ENCODE data around the gene COA5.
A peak's percentile ranks its signal among the peaks of the same experiment; 100 is the strongest.
"Not testable (repeated sequence)": the region's sequence is repeated elsewhere in the genome, so short reads cannot be mapped to it uniquely, and the experiment has no call there.

COA5 gene

DNA sequence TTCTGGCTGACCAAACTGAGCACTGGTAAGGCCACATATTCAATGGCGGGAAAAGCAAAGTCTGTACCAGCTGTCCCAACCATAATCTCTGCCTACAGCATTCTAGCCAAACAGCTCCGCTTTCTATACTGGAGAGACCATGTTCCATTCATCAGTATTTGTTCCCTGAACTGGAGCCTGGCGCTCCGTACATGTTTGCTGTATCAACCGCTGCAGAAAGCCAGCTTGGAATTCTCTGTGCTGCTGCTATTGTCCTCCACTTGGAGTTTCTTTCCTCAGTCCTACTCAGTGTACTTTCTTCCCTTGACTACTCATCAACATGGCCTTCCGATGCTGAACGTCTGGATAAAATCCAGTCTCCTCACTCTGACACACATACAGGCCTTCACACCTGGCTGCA, 1.9 kb downstream of the COA5 start:
- no peak for DNase-seq (ENCODE audit: low spot score)

DNA sequence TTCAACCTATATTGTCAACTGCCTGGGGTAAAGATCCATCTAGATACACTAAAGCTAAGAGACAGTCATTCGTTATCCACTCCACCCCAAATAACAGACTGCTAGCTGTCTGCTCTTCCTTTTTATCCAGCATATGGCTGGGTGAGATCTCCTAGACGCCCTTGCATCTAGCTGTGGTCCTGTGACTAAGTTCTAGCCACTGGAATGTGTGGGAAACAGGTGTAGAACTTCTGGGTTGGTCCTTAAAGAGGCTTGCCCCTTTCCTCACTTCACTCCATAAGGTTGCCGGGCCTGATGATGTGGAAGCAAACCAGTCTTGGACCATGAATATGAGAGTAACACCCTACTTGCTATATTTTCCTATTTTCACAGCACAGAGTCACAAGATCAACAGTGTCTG, 3.2 kb downstream of the COA5 start:
- DNase-seq (ENCODE audit: low spot score): no peak

DNA sequence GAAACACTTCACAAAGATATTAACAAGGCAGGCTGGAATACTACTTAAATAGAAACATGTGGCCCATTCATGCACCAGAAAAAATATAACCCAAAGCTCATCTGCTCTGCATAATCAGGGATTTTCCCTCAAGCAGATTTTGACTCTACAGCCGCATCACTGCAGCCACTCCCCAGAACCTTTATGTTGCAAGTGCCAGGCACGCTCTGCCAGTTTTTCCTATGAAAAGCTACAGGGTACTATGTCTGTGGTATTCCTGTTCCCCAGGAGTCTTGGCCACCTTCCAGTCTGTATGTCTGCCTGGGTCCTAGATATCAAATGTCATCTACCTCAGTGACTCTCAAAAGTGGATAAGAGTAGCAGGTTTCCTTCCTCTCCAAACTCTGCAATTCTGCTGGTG, 3.8 kb downstream of the COA5 start:
- no peak for DNase-seq (ENCODE audit: low spot score)

DNA sequence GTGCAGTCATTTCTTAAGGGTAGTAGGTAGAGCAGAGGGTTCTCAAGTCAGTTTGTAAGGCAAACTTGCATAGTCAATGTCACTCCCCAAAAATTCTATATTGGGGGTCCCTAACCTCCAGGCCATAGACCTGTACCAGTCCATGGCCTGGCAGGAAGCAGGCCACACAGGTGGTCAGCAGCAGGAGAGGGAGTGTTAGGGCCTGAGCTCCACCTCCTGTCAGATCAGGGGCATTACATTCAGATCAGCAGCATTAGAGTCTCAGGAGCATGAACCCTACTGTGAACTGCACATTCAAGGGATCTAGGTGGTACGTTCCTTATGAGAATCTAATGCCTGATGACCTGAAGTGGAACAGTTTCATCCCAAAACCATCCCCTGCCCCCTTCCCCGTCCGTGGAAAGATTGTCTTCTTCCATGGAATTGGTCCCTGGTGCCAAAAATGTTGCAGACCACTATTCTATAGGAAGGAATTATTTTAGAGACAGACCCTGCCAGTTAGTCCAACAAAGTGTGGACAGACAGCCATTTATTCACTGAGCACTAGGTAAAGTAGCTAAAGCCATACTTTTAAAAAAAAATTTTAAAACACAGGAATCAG, 6.7 kb downstream of the COA5 start:
- peak; percentile 38 for DNase-seq (ENCODE audit: low spot score)

DNA sequence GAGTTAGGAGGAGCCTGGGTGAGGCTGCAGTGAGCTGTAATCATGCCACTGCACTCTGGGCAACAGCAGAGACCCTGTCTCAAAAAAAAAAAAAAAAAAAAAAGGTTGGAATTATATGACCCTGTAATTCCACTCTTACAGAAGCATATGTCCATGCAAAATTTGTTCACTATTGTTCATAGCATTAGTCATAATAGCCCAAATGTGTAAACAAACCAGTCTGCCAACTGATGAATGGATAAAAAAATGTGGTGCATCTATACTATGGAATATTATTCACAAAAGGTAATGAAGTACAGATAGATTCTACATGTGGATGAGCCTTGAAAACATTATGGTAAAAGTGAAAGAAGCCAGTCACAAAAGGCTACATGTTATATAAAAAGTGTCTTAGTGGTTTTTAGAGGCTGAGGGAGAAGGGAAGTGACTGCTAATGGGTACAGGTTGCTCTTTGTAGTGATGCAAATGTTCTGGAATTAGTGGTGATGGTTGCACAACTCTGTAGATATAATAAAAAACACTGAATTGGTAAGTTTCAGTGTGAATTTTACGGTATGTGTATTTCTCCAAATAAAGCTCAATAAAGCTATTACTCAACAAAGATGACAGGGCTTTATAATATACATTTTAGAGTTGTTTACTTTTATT, 9.4 kb downstream of the COA5 start:
- no peak for DNase-seq (ENCODE audit: low spot score)

DNA sequence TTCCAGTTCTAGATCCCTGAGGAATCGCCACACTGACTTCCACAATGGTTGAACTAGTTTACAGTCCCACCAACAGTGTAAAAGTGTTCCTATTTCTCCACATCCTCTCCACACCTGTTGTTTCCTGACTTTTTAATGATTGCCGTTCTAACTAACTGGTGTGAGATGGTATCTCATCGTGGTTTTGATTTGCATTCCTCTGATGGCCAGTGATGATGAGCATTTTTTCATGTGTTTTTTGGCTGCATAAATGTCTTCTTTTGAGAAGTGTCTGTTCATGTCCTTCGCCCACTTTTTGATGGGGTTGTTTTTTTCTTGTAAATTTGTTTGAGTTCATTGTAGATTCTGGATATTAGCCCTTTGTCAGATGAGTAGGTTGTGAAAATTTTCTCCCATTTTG, 13.6 kb downstream of the COA5 start:
- DNase-seq (ENCODE audit: low spot score): not testable (repeated sequence)

DNA sequence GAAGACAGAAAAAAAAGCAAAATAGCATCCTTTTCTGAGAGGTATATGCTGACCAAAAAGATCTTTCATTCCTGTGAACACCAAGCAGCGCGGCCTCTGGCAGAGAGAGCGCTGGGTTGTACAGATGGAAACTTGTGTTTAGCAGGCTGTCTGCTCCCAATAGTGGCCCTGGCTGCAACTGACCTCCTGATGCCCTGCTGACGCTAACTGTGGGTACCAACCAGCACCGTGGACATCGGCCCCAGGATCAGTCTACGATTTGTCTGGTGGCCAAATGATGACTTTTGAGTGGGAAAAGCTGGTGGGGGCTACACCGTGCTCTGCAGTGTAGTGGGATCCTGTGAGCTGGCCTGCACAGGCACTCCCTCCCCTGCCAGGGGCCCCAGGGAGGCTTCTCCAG, 15.7 kb downstream of the COA5 start:
- no peak for DNase-seq (ENCODE audit: low spot score)

DNA sequence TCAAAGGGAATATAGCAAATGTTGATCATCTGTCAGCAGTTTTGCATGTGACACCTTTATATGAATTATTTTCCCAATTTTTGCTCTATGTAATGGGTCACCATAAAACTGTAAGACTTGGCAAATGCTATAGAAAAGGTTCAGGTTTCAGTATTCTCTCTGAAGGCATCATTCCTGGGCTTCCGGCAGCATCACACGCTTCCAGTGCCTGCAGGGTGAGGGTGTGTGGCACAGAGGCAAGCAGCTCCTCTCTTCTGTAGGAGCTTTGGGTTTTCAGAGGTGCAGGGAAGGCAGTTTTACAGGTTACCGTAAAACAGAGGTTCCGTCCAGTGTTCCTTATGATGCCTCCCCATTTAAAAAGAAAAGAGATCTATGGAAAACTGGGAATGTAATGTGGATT, 18.8 kb downstream of the COA5 start:
- DNase-seq (ENCODE audit: low spot score): no peak

DNA sequence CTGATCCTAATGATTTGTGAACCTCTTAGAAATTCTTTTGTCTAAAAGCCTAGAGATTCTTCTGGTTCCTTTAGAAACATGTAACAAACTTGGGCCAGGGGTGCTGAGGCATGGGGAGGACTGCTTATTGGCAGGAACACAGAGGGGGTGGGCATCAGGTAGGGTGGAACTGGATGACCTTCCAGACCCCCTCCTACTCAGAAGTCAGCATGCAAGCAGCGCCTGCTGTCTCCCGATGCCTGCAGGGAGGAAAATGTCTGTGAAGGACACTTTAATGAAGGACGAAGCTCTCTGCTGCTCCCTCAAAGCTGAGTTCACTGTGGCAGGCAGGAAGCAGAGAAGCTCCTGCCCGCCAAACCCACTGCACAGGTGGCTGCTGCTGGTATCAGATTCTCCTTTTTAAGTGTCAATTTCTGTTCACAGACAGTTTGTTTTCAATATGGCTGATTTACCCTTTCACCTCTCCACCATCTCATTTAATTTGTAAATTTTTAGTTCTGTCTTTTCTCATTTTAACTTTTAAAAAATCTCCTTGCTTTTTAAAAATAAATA, 19.4 kb downstream of the COA5 start:
- DNase-seq (ENCODE audit: low spot score): no peak

DNA sequence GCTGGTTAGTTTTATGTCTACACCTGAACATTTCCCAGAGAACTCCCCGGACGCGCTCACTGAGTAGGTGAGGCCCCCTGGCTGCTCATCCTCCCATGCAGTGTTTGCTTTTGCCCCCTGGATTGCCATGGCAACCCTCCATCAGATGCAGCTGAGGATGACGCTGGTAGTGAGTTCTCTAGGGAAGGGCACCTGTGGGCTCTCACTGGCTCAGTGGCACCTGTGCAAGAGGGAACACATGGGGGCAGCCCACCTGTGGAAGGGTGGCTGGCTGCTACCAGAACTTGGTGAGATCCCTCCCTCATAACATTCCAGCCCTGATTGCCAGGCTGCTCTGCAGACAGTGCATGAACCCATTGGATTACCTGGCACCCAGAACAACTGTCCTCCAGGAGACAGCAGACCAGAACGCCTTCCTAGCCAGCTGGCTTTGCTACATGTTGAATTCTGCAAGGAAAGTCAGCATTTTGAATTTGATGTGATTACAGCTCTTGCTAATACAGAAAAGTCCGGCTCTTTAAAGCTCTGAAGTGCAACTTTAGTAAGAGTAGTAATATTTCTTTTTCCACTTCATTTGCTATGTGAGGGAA, 21.7 kb downstream of the COA5 start:
- DNase-seq (ENCODE audit: low spot score): no peak

DNA sequence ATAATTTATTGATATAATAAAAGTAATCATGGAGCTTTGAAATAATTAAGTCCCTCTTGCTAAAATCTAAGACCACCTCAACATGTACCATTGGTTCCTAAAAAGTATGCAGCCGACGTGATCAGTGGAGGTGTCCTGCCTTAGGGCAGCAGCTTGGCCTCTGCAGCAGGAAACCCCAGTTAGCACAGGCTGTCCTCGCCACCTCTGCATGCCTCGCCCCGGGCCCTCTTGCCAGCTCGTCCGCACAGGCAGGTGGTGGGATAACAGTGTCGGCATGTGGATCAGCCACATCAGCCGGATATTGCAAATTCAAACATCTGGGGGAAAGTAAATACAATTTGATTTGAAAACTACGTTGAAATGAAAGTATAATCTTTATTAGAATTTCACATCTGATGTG, 22.9 kb downstream of the COA5 start:
- no peak for DNase-seq (ENCODE audit: low spot score)

DNA sequence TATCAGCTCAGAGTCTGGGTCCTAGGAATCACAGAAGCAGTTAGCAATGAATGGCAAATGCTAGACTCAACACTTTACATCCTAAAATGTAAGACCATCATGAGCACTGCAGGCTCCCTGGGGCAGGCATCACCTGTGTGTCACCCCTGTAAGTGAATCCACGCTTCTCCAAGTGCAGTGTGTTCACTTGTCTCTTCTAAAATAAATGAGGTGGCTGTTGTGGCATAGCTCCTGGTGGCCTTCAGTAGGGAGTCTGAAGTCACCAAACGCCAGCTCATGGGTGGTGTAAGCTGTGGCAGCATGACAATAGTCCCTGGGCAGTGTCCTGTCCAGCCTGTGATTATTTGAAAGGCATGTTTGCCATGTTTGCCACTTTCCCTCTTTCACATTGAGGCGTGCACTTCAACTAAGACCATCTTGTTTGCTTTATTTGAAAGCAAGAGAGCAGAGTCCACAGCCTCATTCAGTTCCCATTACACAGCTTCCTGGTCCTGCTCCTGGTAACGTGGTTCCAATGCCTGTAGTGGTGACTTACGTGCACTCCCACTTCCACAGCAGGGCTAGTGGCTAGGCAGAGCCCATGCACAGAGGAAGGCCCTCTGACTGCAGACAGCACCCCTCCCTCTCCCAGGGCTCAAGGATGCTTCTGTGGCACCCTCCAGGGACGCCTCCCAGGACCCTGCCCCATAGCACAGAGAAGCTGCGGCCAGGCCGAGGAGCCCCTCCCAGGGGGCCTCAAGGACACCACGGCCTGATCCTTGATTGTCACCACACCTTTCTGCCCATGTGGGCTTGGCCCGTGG, 24.3 kb downstream of the COA5 start:
- no peak for DNase-seq (ENCODE audit: low spot score)

DNA sequence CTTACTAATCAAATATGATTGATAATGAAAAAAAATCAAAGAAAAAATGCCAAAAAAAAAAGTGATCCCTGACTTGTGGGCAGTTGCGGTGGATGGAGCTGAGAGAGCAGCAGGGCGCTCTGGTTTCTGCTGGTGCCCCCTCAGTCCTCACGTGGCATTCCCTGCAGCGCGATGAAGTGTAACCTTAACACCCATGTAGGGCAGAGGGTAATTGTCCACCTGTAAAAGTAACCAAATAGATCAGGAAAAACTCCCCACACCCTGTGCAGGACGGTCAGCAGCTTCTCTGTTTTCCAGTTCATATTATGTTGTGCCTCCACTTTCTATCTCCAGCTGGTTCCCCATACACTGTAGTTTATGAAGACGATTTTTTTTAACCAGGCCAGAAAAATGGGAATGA, 25.0 kb downstream of the COA5 start:
- no peak for DNase-seq (ENCODE audit: low spot score)

DNA sequence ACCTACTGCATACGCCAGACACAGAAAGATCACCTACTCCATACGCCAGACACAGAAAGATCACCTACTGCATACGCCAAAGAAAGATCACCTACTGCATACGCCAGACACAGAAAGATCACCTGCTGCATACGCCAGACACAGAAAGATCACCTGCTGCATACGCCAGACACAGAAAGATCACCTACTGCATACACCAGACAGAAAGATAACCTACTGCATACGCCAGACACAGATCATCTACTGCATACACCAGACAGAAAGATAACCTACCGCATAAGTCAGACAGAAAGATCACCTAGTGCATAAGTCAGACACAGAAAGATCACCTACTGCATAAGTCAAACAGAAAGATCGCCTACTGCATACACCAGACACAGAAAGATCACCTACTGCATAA, 25.8 kb downstream of the COA5 start:
- DNase-seq (ENCODE audit: low spot score): no peak

DNA sequence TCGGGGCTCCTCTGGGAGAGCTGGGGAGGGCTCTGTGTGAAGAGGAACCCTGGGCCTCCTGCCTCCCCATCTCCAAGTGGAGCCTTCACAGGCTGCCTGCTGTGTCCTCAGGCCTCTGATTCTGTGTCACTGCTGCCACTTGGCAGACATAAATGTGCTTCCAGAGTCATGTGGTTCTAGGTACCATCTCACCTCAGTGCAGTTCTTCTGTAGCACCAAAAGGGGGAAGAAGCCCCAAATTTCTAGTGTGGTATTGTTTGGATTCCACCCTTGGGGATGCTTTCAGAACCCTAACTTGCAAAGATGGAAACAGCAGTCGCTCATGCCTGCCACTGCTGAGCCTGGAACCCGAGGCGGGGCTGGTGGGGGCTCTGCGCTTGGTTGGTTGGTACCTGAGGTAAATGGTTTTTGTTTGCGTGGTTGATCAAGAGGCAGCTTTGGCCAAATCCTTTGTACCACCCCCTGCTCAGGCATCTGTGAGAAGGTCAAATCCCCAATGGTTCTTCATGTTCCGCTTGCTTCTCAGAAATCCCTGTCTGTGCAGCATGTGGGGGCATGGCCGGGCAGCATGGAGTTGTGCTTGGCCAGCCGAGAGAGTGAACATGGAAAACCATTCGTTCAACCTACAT, 27.5 kb downstream of the COA5 start:
- no peak for DNase-seq (ENCODE audit: low spot score)

DNA sequence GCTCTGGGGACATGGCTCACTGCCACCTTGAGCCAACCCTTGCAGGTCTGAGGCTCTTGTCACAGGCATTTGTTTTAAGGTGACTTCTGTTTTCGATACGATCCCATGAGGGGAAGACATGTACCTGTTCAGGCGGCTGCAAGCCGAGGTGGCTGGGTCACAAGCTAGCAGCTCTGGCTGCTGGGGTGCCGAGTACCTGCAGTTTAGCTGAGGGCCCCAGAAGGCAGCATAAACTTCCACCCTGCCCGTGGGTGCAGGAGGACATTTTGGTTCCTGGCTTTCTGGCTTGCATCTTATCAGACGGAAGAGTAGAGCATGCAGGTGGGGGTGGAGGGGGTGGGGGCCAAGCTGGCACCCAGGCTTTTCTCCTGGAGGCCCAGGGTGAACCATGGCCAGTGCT, 28.4 kb downstream of the COA5 start:
- DNase-seq (ENCODE audit: low spot score): no peak

DNA sequence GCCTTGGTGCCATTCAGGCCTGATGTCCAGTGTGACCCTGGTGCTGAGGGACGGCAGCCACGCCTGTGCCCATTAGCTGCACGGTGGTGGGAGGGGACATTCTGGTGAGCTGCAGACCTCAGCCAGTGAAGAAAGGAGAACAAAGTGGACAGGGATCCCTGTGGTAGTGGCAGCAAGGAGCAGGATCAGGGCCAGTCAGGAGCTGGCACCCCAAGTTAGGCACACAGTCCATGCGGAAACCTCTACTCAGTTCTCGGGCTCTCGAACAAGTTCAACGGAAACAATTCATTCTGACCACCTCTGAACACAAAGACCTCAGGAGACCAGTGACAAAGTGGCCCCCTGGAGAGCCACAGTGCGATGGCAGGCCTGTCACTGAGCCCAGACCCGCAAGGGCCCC, 30.1 kb downstream of the COA5 start:
- DNase-seq (ENCODE audit: low spot score): no peak

DNA sequence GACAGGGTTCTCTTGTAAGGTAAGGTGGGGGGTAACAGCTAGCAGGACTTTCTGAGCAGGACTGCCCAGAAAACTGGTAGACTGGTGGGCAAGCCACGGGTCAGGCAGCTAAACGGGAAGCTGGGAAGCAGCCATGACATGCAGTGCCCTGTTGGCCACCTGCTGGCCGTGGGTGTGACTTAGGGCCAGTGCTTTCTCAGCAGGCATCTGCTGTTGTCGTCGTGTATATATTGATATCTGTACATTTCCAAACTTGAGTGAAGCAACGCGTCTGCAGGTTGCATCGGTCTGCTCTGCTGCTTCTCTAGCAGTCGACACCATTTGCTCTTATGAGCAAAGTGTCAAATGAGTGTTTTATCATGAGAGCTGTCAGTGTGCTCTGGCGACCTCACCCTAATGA, 31.0 kb downstream of the COA5 start:
- DNase-seq (ENCODE audit: low spot score): no peak

DNA sequence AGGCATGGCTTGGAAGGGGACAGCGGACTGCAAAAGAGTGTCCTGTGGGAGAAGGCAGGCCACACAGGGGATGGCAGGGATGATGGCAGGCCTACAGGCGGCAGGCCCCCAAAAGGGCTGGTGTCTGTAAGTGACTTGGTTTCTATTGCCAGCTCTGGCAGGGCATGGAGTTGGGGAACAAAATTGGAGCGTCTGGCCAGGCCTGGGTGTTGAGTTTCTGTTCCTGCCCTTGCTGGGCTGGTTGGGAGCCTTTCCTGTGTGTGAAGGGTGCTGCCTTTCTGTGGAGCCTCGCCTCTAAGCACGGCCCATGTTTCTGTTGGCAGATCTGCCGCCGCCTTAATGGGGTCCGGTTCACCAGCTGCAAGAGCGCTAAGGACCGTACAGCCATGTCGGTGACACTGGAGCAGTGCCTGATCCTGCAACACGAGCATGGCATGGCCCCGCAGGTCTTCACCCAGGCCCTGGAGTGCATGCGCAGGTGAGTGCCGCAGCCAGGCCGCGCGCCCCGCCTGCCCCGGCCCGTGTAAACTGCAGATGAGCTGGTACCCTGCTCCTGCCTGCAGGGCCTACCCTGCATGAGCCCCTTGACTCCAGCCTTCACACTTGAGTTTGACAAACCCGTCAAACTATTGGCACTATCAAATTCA, 31.5 kb downstream of the COA5 start:
- no peak for DNase-seq (ENCODE audit: low spot score)

DNA sequence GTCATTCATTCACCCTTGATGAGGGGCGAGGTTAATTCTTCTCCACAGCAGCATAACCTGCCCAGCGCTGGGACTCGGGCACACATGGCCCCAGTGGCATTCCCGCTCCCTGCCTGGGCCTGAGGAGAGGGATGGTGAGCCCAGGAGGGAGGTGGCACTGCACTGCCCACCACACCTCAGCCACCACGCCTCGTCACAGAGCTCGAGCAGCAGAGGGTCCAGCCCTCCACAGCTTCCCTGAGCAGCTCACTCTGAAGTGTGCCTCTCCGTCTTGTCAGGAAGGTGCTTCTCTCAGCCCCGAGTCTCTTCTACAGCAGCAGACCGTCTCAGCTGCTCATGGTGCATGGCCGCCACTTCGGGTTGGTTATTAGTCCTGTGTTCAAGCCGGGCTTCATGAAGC, 34.9 kb downstream of the COA5 start:
- no peak for DNase-seq (ENCODE audit: low spot score)

DNA sequence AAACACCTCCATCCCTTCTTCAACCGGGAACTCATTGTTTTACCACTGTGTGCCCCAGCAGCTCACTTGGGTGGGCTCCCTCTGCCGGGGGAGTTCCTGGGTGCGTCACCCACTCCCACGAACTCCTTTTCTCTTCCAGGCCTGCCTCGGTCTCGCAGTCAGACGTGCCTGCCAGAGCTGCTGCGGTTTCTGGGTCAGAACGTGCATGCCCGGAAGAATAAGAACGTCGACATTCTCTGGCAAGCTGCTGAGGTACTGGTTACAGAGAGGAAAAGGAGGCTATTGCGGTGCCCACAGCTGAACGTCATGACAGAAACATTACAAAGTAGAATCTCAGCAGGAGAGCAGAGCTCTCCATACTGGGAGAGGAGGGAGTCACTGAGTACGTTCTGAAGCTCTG, 35.6 kb downstream of the COA5 start:
- DNase-seq (ENCODE audit: low spot score): no peak

DNA sequence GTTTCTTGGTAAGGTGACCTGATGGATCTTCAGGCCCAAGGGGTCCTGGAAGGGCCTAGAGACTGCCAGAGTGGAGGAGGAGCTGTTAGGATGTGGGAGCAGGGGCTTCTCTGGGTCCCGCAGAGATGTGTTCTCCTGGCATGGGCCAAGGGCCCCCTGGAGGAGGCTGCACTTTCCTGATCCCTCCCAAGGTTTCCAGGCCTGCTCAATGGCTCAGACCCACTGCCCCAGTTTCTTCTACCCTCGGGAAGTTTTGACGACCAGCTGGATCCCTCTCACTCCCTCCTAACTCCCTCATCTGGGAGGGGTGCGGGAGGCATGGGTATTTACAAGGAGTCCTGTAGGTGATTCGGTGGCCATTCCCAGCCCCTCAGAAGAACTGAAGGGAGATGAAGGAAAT, 36.1 kb downstream of the COA5 start:
- no peak for DNase-seq (ENCODE audit: low spot score)

Measured in germinal center (tissue), 1 donor.